Measurements from ENCODE around the gene ATAD2B. TPM values are rescaled to one million over a fixed set of nuclear protein-coding genes. Genes with fewer than 3 reads are reported as not detected.

The ATAD2B gene
- total RNA-seq, 2 experiments from 2014 or later = 10.9 to 12.7 TPM

DNA sequence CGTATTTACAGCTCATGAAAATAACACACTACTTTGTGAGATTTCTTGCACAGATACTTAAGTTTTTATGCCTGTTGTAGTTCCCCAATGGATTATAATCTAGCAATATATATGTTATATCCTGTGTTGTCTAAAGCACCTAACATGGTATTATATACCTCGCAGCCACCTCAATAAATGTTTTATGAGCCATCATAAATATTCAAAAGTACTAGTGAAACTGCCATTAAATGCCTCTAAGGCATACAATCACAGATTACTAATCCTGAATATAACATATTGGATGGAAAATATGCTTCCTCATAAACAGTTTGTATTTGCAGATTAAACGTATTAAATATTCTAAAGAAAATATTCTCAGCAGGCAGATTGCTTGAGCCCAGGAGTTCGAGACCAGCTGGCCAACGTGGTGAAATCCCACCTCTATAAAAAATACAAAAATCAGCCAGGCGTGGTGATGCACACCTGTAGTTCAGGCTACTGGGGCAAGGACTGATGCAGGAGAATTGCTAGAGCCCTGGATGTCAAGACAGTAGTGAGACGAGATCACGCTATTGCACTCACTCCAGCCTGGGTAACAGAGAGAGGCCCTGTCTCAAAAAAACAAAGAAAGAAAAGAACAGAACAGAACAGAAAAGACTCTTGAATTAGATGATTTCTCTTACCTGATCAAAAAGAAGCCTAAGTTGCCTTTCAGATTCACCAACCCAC lies 64.1 kb downstream of the ATAD2B start:
- Mint-ChIP-seq H3K4me3 (no peak overlapping the region), H3K36me3 (ENCODE audit: low read depth) (peaks cover 21% of the 10 kb centered on the region), H3K27me3 (no peaks in the 10 kb centered on the region), H3K9me3 (ENCODE audit: low read depth) (no peaks in the 10 kb centered on the region), H3K27ac (no peak overlapping the region), H3K4me1 (peaks cover 8% of the 10 kb centered on the region)
- no peak for DNase-seq
- ATAC-seq = no peak
- intact Hi-C loops (cut with DNase I, micrococcal nuclease) = no loop called here
- CTCF ChIA-PET = interaction anchor here (0.7 to 1.1 kb wide), 2 partner anchors 12 to 38 kb away, joined by 3 to 8 read pairs; no protein-coding TSS in a partner anchor
- POLR2A ChIA-PET = no interaction called here

- peaks cover 15% of the 10 kb centered on the region for H3K36me3 Mint-ChIP-seq (ENCODE audit: low read depth)
- ChIA-PET CTCF (interaction anchor here (0.7 to 1.1 kb wide), 2 partner anchors 11 to 37 kb away, joined by 3 to 8 read pairs; no protein-coding TSS in a partner anchor), POLR2A (no interaction called here)
These were observed 65.0 kb downstream of the ATAD2B start for GRCh38 chr2:23861952-23862351.

GRCh38 chr2:23859983-23860382 lies 66.9 kb downstream of the ATAD2B start:
- DNase-seq (no peak), ATAC-seq (no peak)
- no peaks in the 10 kb centered on the region for H3K27me3 Mint-ChIP-seq
- intact Hi-C loops (cut with DNase I, micrococcal nuclease) = no loop called here
- H3K27ac Mint-ChIP-seq = no peak overlapping the region
- H3K36me3 Mint-ChIP-seq (ENCODE audit: low read depth) = peaks cover 15% of the 10 kb centered on the region
- no peaks in the 10 kb centered on the region for H3K4me1 Mint-ChIP-seq
- ChIA-PET POLR2A (no interaction called here), CTCF (interaction anchor here (0.6 kb wide), 1 partner anchor 12 kb away, joined by 4 read pairs; no protein-coding TSS in a partner anchor)
- H3K4me3 Mint-ChIP-seq = no peak overlapping the region
- H3K9me3 Mint-ChIP-seq (ENCODE audit: low read depth) = no peaks in the 10 kb centered on the region

More at GRCh38 chr2:23861952-23862351, 65.0 kb downstream of the ATAD2B start:
- DNase-seq (no peak), ATAC-seq (no peak)
- no peak overlapping the region for H3K27ac Mint-ChIP-seq
- H3K4me1 Mint-ChIP-seq = no peaks in the 10 kb centered on the region
- intact Hi-C loops (cut with DNase I, micrococcal nuclease) = no loop called here
- H3K27me3 Mint-ChIP-seq = no peaks in the 10 kb centered on the region
- no peaks in the 10 kb centered on the region for H3K9me3 Mint-ChIP-seq (ENCODE audit: low read depth)
- no peak overlapping the region for H3K4me3 Mint-ChIP-seq

GRCh38 chr2:23859234-23859633 lies 67.7 kb downstream of the ATAD2B start:
- Mint-ChIP-seq H3K27ac (no peak overlapping the region), H3K36me3 (ENCODE audit: low read depth) (peaks cover 13% of the 10 kb centered on the region), H3K4me1 (no peaks in the 10 kb centered on the region), H3K9me3 (ENCODE audit: low read depth) (no peaks in the 10 kb centered on the region), H3K4me3 (no peak overlapping the region), H3K27me3 (no peaks in the 10 kb centered on the region)
- intact Hi-C loops (cut with DNase I, micrococcal nuclease) = no loop called here
- ATAC-seq (no peak), DNase-seq (no peak)
- POLR2A ChIA-PET = no interaction called here
- CTCF ChIA-PET = no interaction called here

GRCh38 chr2:23850564-23851256 lies 76.2 kb downstream of the ATAD2B start:
- Mint-ChIP-seq H3K27me3 (no peaks in the 10 kb centered on the region), H3K27ac (no peak overlapping the region), H3K9me3 (ENCODE audit: low read depth) (no peaks in the 10 kb centered on the region), H3K36me3 (ENCODE audit: low read depth) (peaks cover 6% of the 10 kb centered on the region), H3K4me3 (no peak overlapping the region), H3K4me1 (peaks cover 5% of the 10 kb centered on the region)
- CTCF ChIA-PET = interaction anchor here (0.6 to 1.4 kb wide), 6 partner anchors 11 to 367 kb away, joined by 3 to 6 read pairs (median 4); no protein-coding TSS in a partner anchor
- intact Hi-C loops (cut with DNase I, micrococcal nuclease) = no loop called here
- ATAC-seq = no peak
- POLR2A ChIA-PET = no interaction called here
- DNase-seq = no peak

DNA sequence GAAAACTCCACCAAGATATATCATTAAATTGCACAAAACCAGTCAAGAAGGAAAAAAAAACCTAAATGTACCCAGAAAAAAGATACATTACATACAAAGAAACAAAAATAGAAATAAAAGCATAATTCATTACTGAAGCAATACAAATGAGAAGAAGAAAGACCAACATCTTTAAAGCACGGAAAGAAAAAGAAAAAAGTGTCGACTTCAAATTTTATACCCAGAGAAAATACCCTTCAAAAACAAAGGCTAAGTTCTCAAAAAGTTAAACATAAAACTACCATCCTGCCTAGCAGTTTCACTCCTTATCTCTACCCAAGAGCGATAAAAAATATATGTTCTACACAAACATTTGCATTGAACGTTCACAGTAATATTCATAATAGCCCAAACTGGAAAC lies 82.0 kb downstream of the ATAD2B start:
- no peaks in the 10 kb centered on the region for H3K4me1 Mint-ChIP-seq
- no peak overlapping the region for H3K4me3 Mint-ChIP-seq
- H3K36me3 Mint-ChIP-seq (ENCODE audit: low read depth) = peaks cover 27% of the 10 kb centered on the region
- ATAC-seq = no peak
- no peak for DNase-seq
- intact Hi-C loops (cut with DNase I, micrococcal nuclease) = no loop called here
- POLR2A ChIA-PET = no interaction called here
- CTCF ChIA-PET = no interaction called here
- no peaks in the 10 kb centered on the region for H3K27me3 Mint-ChIP-seq
- H3K27ac Mint-ChIP-seq = no peak overlapping the region
- H3K9me3 Mint-ChIP-seq (ENCODE audit: low read depth) = peaks cover 4% of the 10 kb centered on the region

DNA sequence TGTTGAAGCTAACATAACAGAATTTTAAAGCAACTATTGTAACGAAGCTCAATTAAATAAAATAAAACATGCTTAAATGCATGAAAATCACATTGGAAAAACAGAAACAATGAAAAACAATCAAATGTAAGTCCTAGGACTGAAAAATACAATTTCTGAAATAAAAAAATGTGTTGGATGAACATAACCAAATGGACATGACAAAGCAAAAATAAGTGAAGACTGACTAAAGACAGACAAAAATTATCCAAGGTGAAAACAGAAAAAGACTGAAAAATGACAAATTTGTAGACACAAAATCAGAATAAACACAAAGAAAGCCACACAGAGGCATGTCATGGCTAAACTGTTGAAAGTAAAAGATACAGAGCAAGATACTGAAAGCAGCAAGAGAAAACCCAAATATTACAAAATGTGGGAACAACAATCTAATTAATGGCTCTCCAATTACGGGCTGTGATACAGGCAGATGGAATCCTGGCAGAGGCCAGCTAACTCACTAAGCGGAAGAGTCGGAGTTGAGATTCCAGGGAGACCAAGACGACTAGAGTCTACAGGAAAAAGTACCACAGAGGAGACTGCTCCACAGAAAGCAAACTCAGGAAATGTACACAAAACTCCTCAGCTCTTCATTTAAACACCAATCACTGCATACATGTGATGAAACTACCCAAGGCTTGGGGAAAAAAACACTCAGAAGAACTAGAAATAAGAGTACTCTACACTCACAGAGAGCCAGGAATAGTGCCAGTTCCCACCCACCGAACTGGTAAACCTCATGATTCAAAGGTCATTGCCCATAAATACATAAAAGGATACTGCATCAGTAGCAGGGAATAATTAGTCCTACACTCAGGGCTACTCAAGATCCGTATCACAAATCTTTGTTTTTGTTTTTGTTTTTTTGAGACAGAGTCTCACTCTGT lies 83.6 kb downstream of the ATAD2B start:
- no peak overlapping the region for H3K4me3 Mint-ChIP-seq
- ATAC-seq = no peak
- no peak overlapping the region for H3K27ac Mint-ChIP-seq
- DNase-seq = no peak
- POLR2A ChIA-PET = no interaction called here
- H3K4me1 Mint-ChIP-seq = no peaks in the 10 kb centered on the region
- intact Hi-C loops (cut with DNase I, micrococcal nuclease) = no loop called here
- H3K36me3 Mint-ChIP-seq (ENCODE audit: low read depth) = peaks cover 27% of the 10 kb centered on the region
- CTCF ChIA-PET = interaction anchor here (0.6 to 1.2 kb wide), 3 partner anchors 10 to 20 kb away, joined by 3 to 5 read pairs (median 4); no protein-coding TSS in a partner anchor
- H3K9me3 Mint-ChIP-seq (ENCODE audit: low read depth) = peaks cover 4% of the 10 kb centered on the region
- H3K27me3 Mint-ChIP-seq = no peaks in the 10 kb centered on the region

- ATAC-seq (no peak), DNase-seq (no peak)
- CTCF ChIA-PET = interaction anchor here (1.0 kb wide), 1 partner anchor 16 kb away, joined by 3 read pairs; no protein-coding TSS in a partner anchor
- H3K36me3 Mint-ChIP-seq (ENCODE audit: low read depth) = peaks cover 29% of the 10 kb centered on the region
- POLR2A ChIA-PET = no interaction called here
- H3K4me3 Mint-ChIP-seq = no peak overlapping the region
- H3K4me1 Mint-ChIP-seq = no peaks in the 10 kb centered on the region
- no peak overlapping the region for H3K27ac Mint-ChIP-seq
- intact Hi-C loops (cut with DNase I, micrococcal nuclease) = no loop called here
- peaks cover 3% of the 10 kb centered on the region for H3K9me3 Mint-ChIP-seq (ENCODE audit: low read depth)
- no peaks in the 10 kb centered on the region for H3K27me3 Mint-ChIP-seq
These were observed 86.9 kb downstream of the ATAD2B start for GRCh38 chr2:23839919-23840578.

DNA sequence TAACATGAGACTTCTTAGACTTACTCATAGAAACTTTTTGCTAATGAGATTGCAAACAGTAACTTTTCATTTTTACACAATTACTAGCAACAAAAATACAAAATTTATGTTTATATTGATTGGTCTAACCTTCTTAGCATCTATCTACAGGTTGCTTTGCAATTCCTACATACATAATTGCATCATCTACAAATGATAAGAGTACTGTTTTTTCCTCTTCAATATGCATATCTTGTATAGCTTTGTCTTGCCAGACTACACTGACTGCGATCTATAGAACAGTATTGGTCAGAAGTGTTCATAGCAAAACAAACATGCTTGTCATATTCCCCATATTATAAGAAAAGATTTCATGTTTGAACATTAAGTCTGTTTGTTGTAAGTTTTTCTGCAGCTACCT lies 87.9 kb downstream of the ATAD2B start:
- no peaks in the 10 kb centered on the region for H3K4me1 Mint-ChIP-seq
- peaks cover 21% of the 10 kb centered on the region for H3K36me3 Mint-ChIP-seq (ENCODE audit: low read depth)
- no peaks in the 10 kb centered on the region for H3K27me3 Mint-ChIP-seq
- ChIA-PET POLR2A (no interaction called here), CTCF (no interaction called here)
- ATAC-seq = no peak
- no peak overlapping the region for H3K4me3 Mint-ChIP-seq
- H3K9me3 Mint-ChIP-seq (ENCODE audit: low read depth) = peaks cover 3% of the 10 kb centered on the region
- H3K27ac Mint-ChIP-seq = no peak overlapping the region
- no peak for DNase-seq
- intact Hi-C loops (cut with DNase I, micrococcal nuclease) = no loop called here

- H3K4me1 Mint-ChIP-seq = no peaks in the 10 kb centered on the region
- H3K4me3 Mint-ChIP-seq = no peak overlapping the region
- DNase-seq (no peak), ATAC-seq (no peak)
- ChIA-PET POLR2A (no interaction called here), CTCF (no interaction called here)
- H3K27me3 Mint-ChIP-seq = no peaks in the 10 kb centered on the region
- peaks cover 21% of the 10 kb centered on the region for H3K36me3 Mint-ChIP-seq (ENCODE audit: low read depth)
- H3K27ac Mint-ChIP-seq = no peak overlapping the region
- peaks cover 3% of the 10 kb centered on the region for H3K9me3 Mint-ChIP-seq (ENCODE audit: low read depth)
- intact Hi-C loops (cut with DNase I, micrococcal nuclease) = no loop called here
These were observed 88.3 kb downstream of the ATAD2B start for GRCh38 chr2:23838581-23838980.

DNA sequence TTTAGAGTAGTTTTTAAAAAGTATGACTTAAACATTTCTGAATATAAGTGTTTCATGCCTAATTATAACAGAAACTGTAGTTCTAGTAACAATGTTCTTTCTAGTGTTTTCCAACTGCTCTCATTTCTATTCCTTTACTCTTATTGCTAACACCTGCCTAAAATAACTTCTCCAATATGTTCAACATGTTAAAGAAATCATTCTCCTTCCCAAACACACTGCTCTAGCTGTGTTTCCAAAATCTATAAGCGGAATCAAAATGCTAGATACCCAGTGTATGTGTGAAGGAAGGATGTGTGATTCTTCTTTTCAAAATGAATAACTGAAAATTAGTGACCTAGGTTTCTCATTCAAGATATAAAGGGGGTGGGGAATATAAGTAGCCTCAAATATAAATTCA lies 89.1 kb downstream of the ATAD2B start:
- DNase-seq (no peak), ATAC-seq (no peak)
- CTCF ChIA-PET = interaction anchor here (0.6 kb wide), 1 partner anchor 348 kb away, joined by 3 read pairs; no protein-coding TSS in a partner anchor
- no peaks in the 10 kb centered on the region for H3K27me3 Mint-ChIP-seq
- no peak overlapping the region for H3K27ac Mint-ChIP-seq
- peaks cover 3% of the 10 kb centered on the region for H3K9me3 Mint-ChIP-seq (ENCODE audit: low read depth)
- intact Hi-C loops (cut with DNase I, micrococcal nuclease) = no loop called here
- POLR2A ChIA-PET = no interaction called here
- no peak overlapping the region for H3K4me3 Mint-ChIP-seq
- H3K4me1 Mint-ChIP-seq = no peaks in the 10 kb centered on the region
- peaks cover 16% of the 10 kb centered on the region for H3K36me3 Mint-ChIP-seq (ENCODE audit: low read depth)

All from activated CD4-positive, alpha-beta T cell treated with anti-CD3 and anti-CD28 coated beads for 36 hours (primary cell).